Astrocyte of the cerebellum (primary cell): Measurements from ENCODE around the gene ZDHHC14.

Experiments used
- DNase-seq: peaks from one replicate; pipeline ENCODE4 v3.0.0-alpha.2; 2011; ENCODE audit warnings: low read depth
- H3K4me3 ChIP-seq: 2 replicates; pipeline ENCODE4 v1.5.1; 2011; ENCODE audit warnings: mild to moderate bottlenecking, low read depth, low read length, moderate library complexity
- CTCF ChIP-seq: IDR thresholded peaks from 2 replicates; pipeline ENCODE4 v1.5.1; 2012; ENCODE audit warnings: low read length, low read depth, moderate library complexity, mild to moderate bottlenecking; ENCODE audit errors: missing control alignments
- in situ Hi-C: cut with HindIII; loops from 2 replicates; pipeline ENCODE4 v1.10.0; 2017; ENCODE audit warnings: low sequenced_read_pairs

The ZDHHC14 gene

DNA sequence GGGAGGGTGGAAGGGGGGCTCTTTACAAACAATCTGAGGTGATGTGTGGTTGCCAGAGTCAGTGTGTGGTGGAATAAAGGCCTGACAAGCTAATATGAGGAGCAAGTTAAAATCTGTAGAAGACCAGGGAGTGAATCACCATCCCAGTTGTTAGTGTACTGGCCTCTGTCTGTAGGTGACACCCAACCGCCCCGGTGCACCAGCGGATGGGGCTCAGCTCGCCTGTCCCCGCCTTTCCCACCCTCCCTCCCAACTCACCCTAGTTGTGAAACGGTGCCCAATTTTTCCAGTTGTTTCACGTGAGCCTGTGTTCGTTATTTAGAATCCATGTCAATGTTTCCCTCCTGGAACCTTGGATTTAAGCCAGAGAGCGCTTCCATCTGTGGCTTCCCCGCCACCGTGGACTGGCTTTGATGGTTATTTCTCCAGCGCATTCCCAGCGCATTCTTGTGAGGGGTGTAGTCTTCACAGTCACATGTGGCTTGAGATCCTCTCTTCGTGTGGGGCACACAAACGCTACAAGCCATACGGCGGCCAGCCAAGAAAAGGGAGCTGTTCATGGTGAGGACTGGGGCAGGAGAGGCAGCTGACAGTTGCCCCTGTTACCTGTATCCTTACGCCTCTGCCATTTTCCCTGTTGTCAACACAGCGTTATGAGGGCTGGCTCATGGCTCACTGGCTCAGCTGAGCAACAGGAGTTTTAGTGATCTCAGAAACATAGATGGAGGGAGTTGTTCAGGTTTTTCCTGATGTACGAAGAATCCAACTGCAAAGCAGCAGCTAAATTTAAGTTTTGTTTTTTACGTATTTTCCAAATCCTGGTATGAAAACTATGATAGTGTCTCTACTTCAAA lies 137.6 kb downstream of the ZDHHC14 start:
- in situ Hi-C loops, result no loop called here
- TF ChIP-seq CTCF, result no peak
- DNase-seq, result no peak
- no peak overlapping the region for H3K4me3 ChIP-seq

- DNase-seq, result no peak
- in situ Hi-C loops, result no loop called here
- H3K4me3 ChIP-seq, result no peak overlapping the region
- TF ChIP-seq CTCF, result no peak
These were observed 138.5 kb downstream of the ZDHHC14 start for GRCh38 chr6:157519255-157520116.

DNA sequence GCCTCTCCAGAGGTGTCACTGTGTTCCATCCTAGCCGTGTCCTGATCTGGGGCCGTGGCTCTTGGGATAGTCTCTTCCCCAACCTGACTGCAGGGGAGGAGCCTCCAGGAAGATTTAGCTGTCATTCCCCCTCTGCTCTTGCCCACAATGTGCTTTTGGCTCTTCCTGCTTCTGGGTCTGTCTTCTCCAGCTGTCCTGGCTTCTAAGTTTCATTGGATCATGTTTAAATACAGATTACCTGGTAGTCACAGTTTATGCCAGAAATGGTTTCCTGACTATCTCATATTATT lies 139.1 kb downstream of the ZDHHC14 start:
- H3K4me3 ChIP-seq, result no peak overlapping the region
- in situ Hi-C loops, result no loop called here
- no peak for DNase-seq
- no peak for TF ChIP-seq CTCF

- DNase-seq, result no peak
- no peak overlapping the region for H3K4me3 ChIP-seq
- in situ Hi-C loops, result no loop called here
- no peak for TF ChIP-seq CTCF
These were observed 139.8 kb downstream of the ZDHHC14 start for GRCh38 chr6:157520596-157521361.

- in situ Hi-C loops, result no loop called here
- TF ChIP-seq CTCF, result no peak
- no peak for DNase-seq
- no peak overlapping the region for H3K4me3 ChIP-seq
These were observed 140.7 kb downstream of the ZDHHC14 start for GRCh38 chr6:157521362-157522335.

DNA sequence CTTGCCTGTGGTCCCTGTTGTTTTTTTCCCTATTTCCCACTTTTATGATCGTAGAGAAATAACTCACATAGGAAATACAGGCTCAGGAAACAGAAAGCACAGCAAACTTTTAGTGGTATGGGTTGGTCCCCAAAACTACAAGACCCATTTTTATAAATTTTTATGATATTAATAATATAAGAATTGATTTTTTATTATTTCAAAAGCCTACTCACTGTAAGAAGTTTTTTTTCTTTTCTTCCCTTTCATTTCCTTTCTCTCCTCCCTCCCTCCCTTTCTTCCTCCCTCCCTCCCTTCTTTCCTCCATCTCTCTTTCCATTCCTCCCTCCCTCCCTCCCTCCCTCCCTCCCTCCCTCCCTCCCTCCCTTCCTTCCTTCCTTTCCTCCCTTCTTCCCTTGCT lies 141.5 kb downstream of the ZDHHC14 start:
- in situ Hi-C loops, result no loop called here
- no peak for TF ChIP-seq CTCF
- no peak for DNase-seq
- no peak overlapping the region for H3K4me3 ChIP-seq
